ENCODE results near the gene LDLRAD4.

GRCh38 chr18:13279181-13280069, 60.9 kb downstream of the LDLRAD4 start:
- TF ChIP-seq REST (IDR thresholded peaks at IDR 0.05; ENCODE audit: insufficient replicate concordance, low read depth) (no peak), CTCF (IDR thresholded peaks at IDR 0.05; ENCODE audit: insufficient read depth, low read length) (no peak)

Data from HL-60 (cell line).